CD4-positive, alpha-beta T cell (primary cell): Measurements from ENCODE around the gene TSHB. TPM values are rescaled to one million over a fixed set of nuclear protein-coding genes. Genes with fewer than 3 reads are reported as not detected.

Experiments
- ATAC-seq: fragments of 200-7000 bp; cut with Tn5 transposase; one replicate; pipeline ENCODE4 v1.10.0; 2022; ENCODE audit warnings: mild to moderate bottlenecking; ENCODE audit not compliant: poor library complexity
- CTCF ChIA-PET: fragments of 350-600 bp; sonication (Branson Sonifier 250); formaldehyde crosslinking; loops from one replicate; lab custom pipeline; 2021; ENCODE audit warnings: antibody characterized with exemption, inconsistent platforms; lab: Charles Lee
- POLR2A ChIA-PET: fragments of 350-600 bp; sonication (Branson Sonifier 250); formaldehyde crosslinking; loops from one replicate; lab custom pipeline; 2021; ENCODE audit warnings: antibody characterized with exemption, inconsistent platforms; lab: Charles Lee
- DNase-seq, 14 experiments: peaks; one replicate each; pipeline ENCODE4 v3.0.0-alpha.2; 2013 to 2020; ENCODE audit warnings: mixed read lengths in 2 of 14
- H3K27ac ChIP-seq, 2 donors: one replicate each; pipeline versions ENCODE4 v1.5.1 to v1.7.0; 2013; ENCODE audit warnings: low read length in 2 of 2, low read depth in 1 of 2, mild to moderate bottlenecking in 1 of 2
- H3K27me3 ChIP-seq, 2 experiments: 1 replicate in 1 of 2; 2 replicates in 1 of 2; pipeline versions ENCODE4 v1.6.1 to v1.7.0; 2013; ENCODE audit warnings: low read length in 2 of 2, control low read depth in 1 of 2, mild to moderate bottlenecking in 1 of 2, moderate library complexity in 1 of 2; ENCODE audit not compliant: insufficient read depth in 2 of 2, control insufficient read depth in 1 of 2
- H3K36me3 ChIP-seq: one replicate; pipeline ENCODE4 v1.6.1; 2013; ENCODE audit warnings: low read length, control low read depth; ENCODE audit not compliant: insufficient read depth
- H3K4me1 ChIP-seq: one replicate; pipeline ENCODE4 v1.6.1; 2013; ENCODE audit warnings: low read length, control low read depth; ENCODE audit not compliant: insufficient read depth
- H3K4me3 ChIP-seq: one replicate; pipeline ENCODE4 v1.5.1; 2013; ENCODE audit warnings: mild to moderate bottlenecking, low read length, moderate library complexity
- H3K9me3 ChIP-seq, 2 experiments: 1 replicate in 1 of 2; 2 replicates in 1 of 2; pipeline versions ENCODE4 v1.6.1 to v1.7.0; 2013; ENCODE audit warnings: low read length in 2 of 2, mild to moderate bottlenecking in 2 of 2, control low read depth in 1 of 2, moderate library complexity in 1 of 2; ENCODE audit not compliant: control insufficient read depth in 1 of 2, insufficient read depth in 1 of 2
- H3K27ac Mint-ChIP-seq: one replicate; pipeline ENCODE4 v1.8.0; 2020; ENCODE audit warnings: mixed read lengths
- H3K27me3 Mint-ChIP-seq: one replicate; pipeline ENCODE4 v1.8.0; 2021; ENCODE audit warnings: mixed read lengths
- H3K36me3 Mint-ChIP-seq: one replicate; pipeline ENCODE4 v1.8.0; 2021; ENCODE audit warnings: low read depth, mixed read lengths
- H3K4me1 Mint-ChIP-seq: one replicate; pipeline ENCODE4 v1.8.0; 2021; ENCODE audit warnings: low read depth, mixed read lengths
- H3K4me3 Mint-ChIP-seq: one replicate; pipeline ENCODE4 v1.8.0; 2020; ENCODE audit warnings: mild to moderate bottlenecking, mixed read lengths
- H3K9me3 Mint-ChIP-seq: one replicate; pipeline ENCODE4 v1.8.0; 2020; ENCODE audit warnings: mixed read lengths
- CTCF ChIP-seq: fragments of 200-600 bp; IDR thresholded peaks from one replicate; pipeline ENCODE4 v1.8.0; 2022; ENCODE audit warnings: antibody characterized with exemption, mild to moderate bottlenecking
- intact Hi-C, 2 experiments: fragments of 100-400 bp; cut with DNase I in 1 of 2; cut with micrococcal nuclease in 1 of 2; formaldehyde crosslinking; loops; one replicate each; pipeline versions ENCODE4 v1.15.1 to v1.9.0; 2023 to 2025; cut with DNase I, micrococcal nuclease
- polyA plus RNA-seq, 2 donors: library from polyadenylated mRNA; unstranded; fragments of 120-200 nt; gene quantifications; one replicate each; pipeline ENCODE4 v1.2.1, GENCODE V29; 2013
- total RNA-seq, 174 experiments: library from RNA in 2 of 174; stranded (reverse) in 2 of 174; gene quantifications; one replicate each; pipeline ENCODE4 v1.2.3 and lab custom pipeline; 2021 to 2026

Gene TSHB
- total RNA-seq: not detected
- not detected for polyA plus RNA-seq (2013, experiment 1 of 2)
- not detected for polyA plus RNA-seq (2013, experiment 2 of 2)
- 0 to 0.18 (median 0) reads per million in 172 experiments for total RNA-seq (lab: John Stamatoyannopoulos, UW)

- Mint-ChIP-seq H3K9me3 (no peaks in the 10 kb centered on the region), H3K36me3 (no peaks in the 10 kb centered on the region), H3K4me1 (no peaks in the 10 kb centered on the region), H3K4me3 (no peak within 1 kb of the TSS), H3K27ac (no peak within 1 kb of the TSS), H3K27me3 (peaks cover 17% of the 10 kb centered on the region)
- CTCF ChIA-PET: interaction anchor here (1.2 kb wide), 1 partner anchor 9 kb away, joined by 3 read pairs; no protein-coding TSS in a partner anchor
- no peaks in the 10 kb centered on the region for H3K4me1 ChIP-seq
- intact Hi-C loops: no loop called here
- no peaks in the 10 kb centered on the region for H3K27me3 ChIP-seq
- no peaks in the 10 kb centered on the region for H3K36me3 ChIP-seq
- POLR2A ChIA-PET: no interaction called here
- H3K9me3 ChIP-seq: no peaks in the 10 kb centered on the region
- TF ChIP-seq CTCF: no peak
- ATAC-seq (no peak), DNase-seq (no peak)
- no peak within 1 kb of the TSS for H3K27ac ChIP-seq
- no peak within 1 kb of the TSS for H3K4me3 ChIP-seq
These were observed at the start of gene TSHB for GRCh38 chr1:115029526-115029925. Gene TSHB, plus strand, starts transcription at chr1:115029826. Its CDS starts 3,537 bp downstream, at chr1:115033363.

GRCh38 chr1:114982251-114982650, 47.4 kb upstream of the TSHB start:
- Mint-ChIP-seq H3K9me3 (peaks cover 11% of the 10 kb centered on the region), H3K27ac (no peak overlapping the region), H3K4me3 (no peak overlapping the region), H3K4me1 (no peaks in the 10 kb centered on the region), H3K27me3 (peaks cover 4% of the 10 kb centered on the region), H3K36me3 (no peaks in the 10 kb centered on the region)
- ChIA-PET CTCF (interaction anchor here (1.4 to 2.7 kb wide), 2 partner anchors 70 to 130 kb away, joined by 3 to 12 read pairs; no protein-coding TSS in a partner anchor), POLR2A (no interaction called here)
- Histone ChIP-seq H3K9me3 (peaks cover 0 to 23% of the 10 kb centered on the region in 2 experiments), H3K36me3 (no peaks in the 10 kb centered on the region), H3K27me3 (no peaks in the 10 kb centered on the region), H3K4me3 (no peak overlapping the region), H3K4me1 (no peaks in the 10 kb centered on the region), H3K27ac (no peak overlapping the region)
- ATAC-seq (no peak), DNase-seq (no peak)
- TF ChIP-seq CTCF: no peak
- intact Hi-C loops: no loop called here

GRCh38 chr1:114986286-114986685, 43.3 kb upstream of the TSHB start:
- H3K4me3 ChIP-seq: no peak overlapping the region
- TF ChIP-seq CTCF: no peak
- CTCF ChIA-PET: no interaction called here
- Mint-ChIP-seq H3K27ac (no peak overlapping the region), H3K4me3 (no peak overlapping the region), H3K4me1 (no peaks in the 10 kb centered on the region), H3K27me3 (peaks cover 7% of the 10 kb centered on the region), H3K36me3 (peaks cover 5% of the 10 kb centered on the region), H3K9me3 (peaks cover 18% of the 10 kb centered on the region)
- intact Hi-C loops: no loop called here
- DNase-seq (no peak), ATAC-seq (no peak)
- H3K4me1 ChIP-seq: no peaks in the 10 kb centered on the region
- H3K27ac ChIP-seq: no peak overlapping the region
- POLR2A ChIA-PET: no interaction called here
- H3K27me3 ChIP-seq: no peaks in the 10 kb centered on the region
- H3K36me3 ChIP-seq: no peaks in the 10 kb centered on the region
- H3K9me3 ChIP-seq: peaks cover 3 to 41% of the 10 kb centered on the region in 2 experiments
